GM23248 (cell line): ENCODE results near the gene TBC1D1.

Experiments
- EZH2 ChIP-seq: fragments of 200-600 bp; sonication (generic); IDR thresholded peaks from 2 replicates; pipeline ENCODE4 v1.6.1; 2018; ENCODE audit warnings: antibody characterized with exemption, mild to moderate bottlenecking; ENCODE audit not compliant: insufficient read depth, poor library complexity, severe bottlenecking
- EZH2phosphoT487 ChIP-seq: fragments of 200-600 bp; sonication (generic); IDR thresholded peaks from 2 replicates; pipeline ENCODE4 v1.6.1; 2018; ENCODE audit warnings: antibody characterized with exemption, moderate library complexity, mild to moderate bottlenecking, low read depth; ENCODE audit not compliant: insufficient read depth

GRCh38 chr4:38034986-38035882 lies 144.3 kb downstream of the TBC1D1 start:
- TF ChIP-seq EZH2 = no peak
- TF ChIP-seq EZH2phosphoT487 = no peak
